GM21825 (cell line): ENCODE results near the gene TMEM260.
"Not testable (repeated sequence)": the region's sequence is repeated elsewhere in the genome, so short reads cannot be mapped to it uniquely, and the experiment has no call there.

ENCODE experiments used
- ATAC-seq: cut with Tn5 transposase; IDR thresholded peaks from one replicate; pipeline ENCODE4 v1.9.1; 2021; ENCODE audit warnings: mild to moderate bottlenecking, moderate library complexity; ENCODE audit not compliant: unreplicated experiment

Gene TMEM260

DNA sequence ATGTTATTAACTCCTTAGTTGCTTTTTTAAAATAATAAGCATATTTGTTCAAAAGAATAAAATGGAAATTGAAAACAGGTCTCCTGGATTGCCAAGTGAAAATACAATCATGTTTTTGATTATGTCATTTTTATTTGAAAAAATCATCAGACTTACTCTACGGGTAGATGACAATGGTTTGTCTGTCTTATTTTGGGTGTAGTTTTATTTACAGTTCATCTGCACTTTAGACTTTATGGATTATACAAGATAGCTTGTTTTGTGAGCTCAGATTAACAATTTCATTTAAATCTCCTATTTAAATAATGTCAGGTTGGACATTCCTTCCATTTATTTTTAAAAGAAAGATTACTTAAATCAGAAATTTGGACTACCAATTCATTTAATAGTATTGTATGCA is 14.8 kb downstream of the TMEM260 start:
- ATAC-seq: no peak

DNA sequence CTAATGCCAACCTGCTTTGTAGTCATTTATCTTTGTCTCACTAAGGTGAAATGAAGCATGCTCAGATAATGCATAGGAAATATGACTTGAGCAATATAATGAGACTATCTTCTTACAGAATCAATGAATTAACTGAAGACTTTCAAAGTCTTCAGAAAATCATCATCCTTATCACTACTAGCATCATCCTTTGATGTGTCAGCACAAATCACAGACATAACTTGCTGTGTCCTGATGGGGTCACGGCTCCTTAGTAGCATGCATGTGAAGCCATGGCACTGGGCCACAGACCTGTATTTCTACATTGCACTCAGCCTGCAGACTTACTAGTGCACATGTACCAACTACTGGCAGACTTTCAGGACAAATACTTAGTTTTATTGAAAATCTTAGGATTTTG is 18.9 kb downstream of the TMEM260 start:
- ATAC-seq: no peak

DNA sequence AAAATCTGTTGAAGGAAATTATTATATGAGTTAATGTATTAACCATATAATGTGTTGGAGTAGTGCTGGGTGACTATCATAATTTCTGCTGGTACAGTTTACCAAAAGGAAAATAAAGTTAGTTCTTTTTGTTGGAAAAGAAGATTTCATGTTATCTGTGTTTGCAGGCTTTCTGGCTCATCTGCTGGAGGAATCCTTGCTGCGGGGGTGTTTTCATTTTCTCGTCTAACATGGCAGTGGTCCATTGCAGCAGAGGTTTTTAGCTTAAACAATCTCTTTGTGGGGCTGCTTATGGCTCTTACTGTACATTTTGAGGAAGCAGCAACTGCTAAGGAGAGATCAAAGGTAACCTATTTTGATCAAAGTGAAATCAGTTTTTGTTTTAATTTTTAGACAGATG is 24.1 kb downstream of the TMEM260 start:
- no peak for ATAC-seq

DNA sequence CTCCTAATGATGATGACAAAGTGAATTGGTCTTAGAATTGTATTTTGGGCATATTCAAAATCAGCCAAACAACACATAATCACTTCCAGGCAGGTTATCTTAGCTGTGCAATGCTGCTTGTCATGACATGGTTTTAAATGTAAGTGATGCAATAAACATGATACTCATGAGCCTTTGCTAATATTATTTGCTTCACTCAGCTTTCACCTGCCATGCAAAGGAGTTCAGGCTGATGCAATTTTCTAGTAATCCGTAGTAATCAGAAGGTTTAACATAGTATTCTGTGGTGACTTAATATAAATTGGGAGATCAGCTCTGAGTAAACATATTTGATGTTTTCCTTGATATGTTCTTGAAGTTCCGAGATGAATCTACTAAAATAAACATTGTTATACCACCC is 29.1 kb downstream of the TMEM260 start:
- ATAC-seq: no peak

DNA sequence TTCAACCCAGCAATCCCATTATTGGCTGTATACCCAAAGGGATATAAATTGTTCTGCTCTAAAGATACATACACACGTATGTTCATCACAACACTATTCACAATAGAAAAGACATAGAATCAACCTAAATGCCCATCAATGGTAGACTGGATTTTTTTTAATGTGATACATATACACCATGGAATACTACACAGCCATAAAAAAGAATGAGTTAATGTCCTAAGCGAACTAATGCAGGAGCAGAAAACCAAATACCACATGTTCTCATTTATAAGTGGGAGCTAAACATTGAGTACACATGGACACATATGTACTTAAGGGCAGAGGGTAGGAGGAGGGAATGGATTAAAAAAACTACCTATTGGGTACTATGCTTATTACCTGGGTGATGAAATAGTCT is 32.1 kb downstream of the TMEM260 start:
- not testable (repeated sequence) for ATAC-seq

DNA sequence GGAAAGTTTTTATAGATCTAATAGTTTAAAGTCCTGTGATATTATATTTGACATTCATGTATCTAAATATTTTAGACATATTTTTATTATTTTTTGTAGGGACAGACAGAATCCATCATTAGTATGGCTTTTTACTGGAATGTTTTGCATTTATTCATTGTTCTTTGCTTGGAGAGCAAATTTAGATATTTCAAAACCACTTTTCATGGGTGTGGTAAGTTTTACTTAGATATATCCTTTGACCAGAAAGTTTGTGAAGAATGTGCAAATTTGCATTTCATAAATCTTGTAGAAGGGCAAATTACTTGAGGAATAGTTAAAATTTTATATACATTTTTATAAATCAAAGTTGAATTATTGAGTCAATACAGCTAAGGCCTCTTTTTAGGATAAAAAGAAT is 37.5 kb downstream of the TMEM260 start:
- ATAC-seq: no peak

DNA sequence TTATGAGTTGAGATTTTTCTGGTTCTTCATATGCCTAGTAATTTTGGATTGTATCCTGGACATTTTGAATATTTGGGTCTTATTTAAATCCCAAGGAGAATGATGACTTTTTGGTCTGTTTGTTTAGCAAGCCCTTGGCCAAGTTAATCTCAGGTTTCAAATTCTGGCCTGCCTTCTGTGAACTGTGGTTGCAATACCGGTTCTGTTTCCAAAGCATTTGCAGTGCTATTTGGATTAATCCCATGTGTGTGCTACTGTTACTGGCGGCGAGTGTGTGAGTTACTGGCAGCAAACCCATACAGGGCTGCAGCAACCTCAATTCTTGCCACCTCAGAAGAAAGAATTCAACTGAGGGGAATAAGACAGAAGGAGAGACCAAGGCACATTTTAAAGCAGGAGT is 51.1 kb downstream of the TMEM260 start:
- no peak for ATAC-seq

DNA sequence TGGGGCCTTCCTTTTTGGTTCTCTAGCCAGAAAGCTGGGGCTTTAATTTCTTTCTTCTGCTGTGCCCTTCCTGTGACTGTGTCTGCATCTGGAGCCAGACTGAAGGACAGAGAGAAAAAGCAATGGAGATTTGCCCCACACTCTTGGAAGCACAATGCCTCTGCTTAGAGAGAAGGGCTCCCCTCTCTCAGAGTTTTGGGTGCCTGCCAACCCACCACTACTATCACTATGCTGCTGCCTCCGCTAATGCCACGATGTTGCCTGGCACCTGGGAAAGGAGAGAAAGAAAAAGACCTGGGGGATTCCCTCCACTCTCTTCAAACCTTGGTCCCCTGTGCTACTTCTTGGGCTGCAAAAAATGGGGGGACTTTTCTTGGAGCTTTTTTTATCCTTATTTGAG is 52.6 kb downstream of the TMEM260 start:
- ATAC-seq: no peak

DNA sequence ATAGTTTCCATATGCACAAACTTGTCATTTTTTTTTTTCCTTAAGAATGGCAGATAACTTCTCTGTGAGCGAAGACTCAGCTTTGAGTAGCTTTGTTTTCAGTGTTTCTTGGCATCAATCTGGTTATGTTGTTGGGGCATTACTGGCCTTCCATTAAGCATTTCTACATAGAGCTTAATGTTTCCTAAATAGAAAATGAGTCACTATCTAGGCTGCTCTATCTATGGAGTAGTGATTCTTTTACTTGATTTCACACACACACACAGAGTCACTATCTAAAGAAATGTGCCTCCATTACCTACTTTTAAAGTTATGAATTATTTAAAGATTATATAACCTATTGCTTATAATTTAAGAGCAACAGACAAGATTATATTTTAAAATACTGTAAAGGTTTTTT is 53.9 kb downstream of the TMEM260 start:
- ATAC-seq: no peak

DNA sequence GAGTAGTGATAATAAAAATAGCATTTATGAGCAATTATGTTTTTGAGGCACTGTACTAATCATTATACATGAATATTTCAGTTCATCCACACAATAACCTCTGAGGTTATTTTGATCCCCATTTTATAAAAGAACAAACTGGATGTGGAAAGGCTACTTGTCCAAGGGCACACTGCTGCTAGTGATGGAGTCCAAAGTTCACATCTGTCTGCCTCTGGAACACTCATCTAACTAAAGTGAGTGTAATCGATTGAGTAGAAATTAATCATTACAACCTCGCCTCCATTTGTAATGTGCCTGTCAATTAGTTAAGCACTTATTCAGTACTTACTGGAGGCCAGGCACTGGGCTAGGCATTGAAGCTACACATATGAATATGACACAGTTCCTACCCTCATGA is 55.4 kb downstream of the TMEM260 start:
- ATAC-seq: no peak

DNA sequence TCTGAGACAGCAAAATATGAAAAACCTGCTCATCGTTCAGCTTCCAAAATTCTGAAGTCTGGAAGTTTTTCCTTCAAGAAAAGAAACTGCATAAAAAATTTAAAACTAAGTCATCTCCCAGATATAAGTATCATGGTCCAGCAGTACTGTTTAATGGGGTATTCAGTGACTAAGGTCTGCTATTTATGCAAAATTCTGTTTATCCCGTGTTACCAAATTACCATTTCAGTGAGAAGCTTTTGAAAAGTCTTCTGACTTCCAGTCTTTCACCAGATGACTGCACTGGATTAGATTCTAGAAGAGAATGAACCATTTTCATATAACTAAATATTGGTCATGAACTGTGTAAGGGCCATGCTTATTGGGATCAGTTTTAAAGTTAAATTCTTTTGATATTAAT is 67.9 kb downstream of the TMEM260 start:
- no peak for ATAC-seq

DNA sequence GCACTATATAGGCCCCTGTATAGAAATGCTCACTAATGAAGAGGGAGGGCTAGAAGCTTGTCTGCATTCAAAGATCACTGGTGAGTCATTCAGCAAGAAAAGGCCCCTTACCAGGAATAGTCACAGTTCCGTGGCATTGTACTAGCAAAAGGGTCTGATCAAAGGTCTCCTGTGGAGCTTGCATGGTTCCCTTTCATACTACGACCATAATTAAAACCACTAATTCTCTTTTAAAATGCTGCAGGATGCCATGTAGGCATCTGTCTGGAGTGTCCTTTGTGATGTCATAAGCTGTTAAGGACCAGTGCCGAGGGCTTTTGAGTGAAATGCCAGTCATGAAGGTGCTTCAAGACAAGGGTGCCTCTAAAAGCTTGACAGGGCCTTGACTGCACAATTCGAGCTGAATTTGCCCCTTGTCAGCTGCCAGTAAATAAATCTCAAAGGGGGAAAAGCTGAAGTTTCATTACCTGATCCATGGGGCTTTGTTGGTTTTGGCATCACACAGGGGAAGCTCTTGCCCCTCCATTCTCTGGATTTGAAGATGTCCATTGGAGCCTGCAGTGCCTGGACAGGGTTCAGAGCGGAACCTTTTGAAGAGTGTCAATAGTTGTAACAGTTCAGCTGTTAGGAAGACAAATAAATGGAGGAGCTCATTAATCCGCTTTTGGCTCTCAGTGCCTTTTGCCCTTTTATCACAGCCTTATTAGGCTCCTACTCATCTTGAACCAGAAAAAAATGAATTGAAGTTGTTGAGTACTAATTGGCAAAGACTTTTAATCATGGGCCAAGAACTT is 69.1 kb downstream of the TMEM260 start:
- no peak for ATAC-seq

DNA sequence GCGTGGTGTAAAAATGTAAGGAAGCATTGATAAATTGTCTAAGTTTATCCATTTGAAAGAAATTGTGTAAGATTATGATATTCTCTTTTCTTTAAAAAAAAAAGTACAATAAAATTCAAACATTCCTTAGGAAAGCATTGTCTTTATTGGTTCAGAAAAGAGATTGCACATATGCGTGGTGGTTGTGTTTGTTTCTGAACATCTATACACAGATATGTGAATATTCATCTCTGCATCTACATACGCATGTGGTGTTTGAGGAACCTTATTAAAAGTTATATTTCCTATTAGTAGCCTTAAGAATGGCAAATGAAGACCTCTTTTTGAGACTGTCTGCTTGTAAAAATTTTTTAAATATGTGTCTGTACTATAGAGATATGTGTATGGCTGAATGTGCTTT is 69.8 kb downstream of the TMEM260 start:
- no peak for ATAC-seq

DNA sequence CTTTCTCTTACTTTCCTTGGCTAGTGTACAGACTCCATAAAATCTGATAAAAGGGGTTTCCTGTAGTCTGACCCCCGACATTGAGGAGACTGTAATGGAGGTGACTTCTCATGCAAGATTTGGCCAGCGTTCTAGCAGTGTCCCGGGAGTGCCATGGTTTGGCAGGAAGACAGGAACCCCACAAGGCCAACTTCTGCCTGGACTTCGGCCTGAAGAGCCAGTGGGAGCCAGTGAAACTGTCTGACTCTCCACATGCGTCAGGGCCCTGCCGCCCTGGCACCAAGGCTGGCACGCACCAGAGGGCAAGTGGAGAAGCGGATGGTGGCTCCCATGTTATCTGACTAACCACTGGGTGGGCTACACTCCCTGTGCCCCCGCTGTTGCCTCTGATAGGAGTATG is 70.5 kb downstream of the TMEM260 start:
- no peak for ATAC-seq

DNA sequence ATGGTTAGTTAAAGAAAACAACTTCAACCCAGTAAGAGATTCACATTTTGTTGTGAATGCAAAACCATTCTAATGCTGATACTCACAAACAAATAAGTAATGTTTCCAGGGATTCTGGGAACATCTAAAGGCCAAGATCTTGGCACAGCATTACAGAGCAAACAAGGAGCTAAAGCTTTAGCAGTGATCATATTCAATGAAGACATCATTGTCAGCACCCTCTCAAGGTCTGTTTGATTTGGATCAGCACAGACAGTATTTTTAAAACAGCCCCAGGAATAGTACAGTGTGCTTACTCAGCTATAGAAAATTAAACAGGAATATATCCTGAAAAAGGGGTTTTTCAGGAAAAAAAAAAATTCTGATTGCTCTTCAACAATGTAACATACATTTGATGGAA is 71.4 kb downstream of the TMEM260 start:
- ATAC-seq: no peak

DNA sequence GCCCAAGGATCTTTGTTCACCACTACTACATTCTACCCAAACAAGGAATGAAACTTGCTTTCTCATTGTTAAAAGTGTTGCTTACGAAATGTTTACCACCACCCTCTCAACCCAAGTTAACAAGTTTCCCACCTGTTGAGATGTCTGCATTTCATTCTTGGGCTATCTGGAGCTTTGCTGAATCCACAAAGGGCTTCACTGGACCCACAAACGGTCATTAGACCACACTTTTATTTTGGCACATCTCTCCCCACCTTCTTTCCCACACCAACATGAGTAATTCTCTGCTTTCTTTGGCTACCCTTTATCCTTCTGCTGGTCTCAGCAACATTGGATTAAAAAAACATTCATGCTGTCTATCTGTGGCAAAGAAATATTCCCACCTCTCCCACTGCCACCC is 78.0 kb downstream of the TMEM260 start:
- no peak for ATAC-seq

DNA sequence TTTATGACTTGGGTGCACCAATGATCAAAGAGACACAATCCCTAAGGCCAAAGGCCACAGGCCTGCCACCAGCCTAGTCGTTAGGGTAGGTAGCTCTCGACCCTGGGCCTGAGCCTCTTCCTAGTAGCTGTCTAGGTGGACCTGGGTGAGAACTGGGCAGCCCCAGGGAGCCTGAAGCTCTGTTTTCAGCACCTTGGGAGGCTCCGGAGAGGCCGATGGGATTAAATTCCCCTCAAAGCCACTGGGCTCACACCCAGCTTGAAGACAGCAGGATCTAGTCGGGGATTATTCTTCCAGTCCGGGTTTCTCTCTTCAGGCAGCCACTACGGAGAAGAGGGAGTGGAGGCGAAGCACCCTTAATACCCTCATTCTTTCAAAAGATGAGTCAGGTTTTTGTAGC is 79.8 kb downstream of the TMEM260 start:
- no peak for ATAC-seq

DNA sequence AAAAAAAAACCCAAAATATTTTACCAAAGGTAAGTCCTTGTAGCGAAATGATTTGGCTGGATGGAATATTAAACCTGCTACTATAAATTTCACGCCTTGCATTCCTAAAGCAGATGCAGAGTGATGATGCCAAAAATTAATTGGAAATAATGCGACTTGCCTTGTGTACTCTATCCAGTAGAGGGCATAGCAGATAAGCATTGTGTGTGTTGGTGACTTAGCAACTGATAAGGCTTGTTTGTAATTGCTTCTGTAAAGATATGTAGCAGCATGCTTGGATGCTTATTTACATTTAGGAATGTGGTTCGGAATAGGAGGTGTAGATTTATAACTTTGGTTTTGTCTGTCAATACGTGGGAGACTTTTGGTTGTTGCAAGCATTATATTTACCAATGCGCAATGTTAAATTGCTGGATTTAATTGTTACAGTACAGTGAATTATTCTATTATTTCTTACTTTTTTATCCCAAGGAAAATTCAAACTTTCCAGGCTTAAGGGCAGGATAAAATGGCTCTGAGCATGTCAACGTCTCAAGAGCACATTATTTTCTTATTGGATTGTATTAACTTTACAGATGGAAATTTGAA is 80.5 kb downstream of the TMEM260 start:
- ATAC-seq: no peak

DNA sequence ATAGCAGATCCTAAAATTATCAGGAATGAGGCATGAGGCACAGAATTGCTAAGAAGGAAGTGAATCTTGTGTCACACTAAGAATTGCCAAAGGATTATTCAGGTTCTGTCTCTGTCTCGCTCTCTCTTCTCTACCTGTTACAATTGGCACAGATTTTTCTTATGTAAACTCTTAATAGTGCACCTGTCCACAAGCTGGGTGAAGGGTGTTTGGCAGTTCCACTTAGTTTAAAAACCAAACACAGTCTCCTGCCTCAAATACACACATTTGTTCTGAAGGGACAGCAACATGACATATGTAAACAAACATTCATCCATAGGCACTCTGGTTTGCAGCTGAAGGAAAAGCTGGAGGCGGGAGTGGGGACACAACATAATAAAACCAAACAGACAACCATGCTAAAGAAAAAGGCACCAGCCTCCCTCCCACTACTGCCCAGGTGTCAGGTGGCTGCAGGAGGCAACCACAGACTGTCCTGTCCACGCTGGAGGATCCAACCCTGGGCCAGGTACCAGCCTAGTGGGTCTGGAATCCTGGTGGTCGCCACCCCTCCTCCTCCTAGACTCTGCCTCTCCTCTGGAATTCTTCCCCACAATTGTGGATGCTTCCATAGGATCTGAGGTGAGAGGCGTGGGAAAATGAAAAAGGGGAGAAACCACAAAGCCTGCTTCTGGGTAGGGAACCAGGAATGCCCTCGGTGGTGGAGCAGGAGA is 81.2 kb downstream of the TMEM260 start:
- ATAC-seq: no peak

DNA sequence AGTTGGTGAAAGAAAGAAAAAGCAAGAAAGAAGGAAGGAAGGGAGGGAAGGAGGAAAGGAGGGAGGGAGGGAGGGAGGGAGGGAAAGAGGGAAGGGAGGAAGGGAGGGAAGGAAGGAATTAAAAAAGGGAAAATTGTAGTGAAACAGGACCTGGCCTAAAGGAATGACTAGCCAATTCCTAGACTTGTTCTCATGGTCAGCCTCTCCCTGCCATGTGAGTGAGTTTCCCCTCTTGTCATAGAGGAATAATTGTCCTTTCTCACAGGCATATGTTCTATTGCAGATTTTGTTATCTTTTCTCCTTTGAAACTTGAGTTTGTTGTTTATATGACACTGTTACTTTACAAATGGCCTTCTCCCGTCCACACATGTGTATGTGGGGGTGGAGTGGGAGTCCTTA is 81.9 kb downstream of the TMEM260 start:
- ATAC-seq: no peak

DNA sequence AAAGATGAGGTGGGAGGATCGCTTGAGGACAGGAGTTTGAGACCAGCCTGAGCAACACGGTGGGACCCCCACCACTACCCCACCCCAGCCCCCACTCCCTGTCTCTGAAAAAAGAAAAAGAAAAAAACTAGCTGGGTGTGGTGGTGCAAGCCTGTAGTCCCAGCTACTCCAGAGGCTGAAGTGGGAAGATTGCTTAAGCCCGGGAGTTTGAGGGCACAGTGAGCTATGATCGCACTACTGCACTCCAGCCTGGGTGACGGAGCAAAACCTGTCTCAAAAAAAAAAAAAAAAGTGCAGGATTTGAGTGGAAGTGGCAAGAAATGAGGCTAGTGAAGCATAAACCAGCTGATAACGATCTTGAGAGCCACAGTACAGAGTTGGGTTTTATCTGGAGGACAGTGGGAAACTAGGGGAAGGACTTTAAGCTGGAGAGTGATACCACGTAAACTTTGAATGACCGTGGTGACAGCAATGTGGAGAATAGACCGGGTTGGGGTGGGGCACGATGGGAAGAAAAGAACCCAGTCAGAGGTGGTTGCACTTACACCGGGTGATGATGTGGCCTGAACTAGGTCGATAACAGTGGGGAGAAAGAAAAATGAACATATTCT is 85.3 kb downstream of the TMEM260 start:
- ATAC-seq: no peak

DNA sequence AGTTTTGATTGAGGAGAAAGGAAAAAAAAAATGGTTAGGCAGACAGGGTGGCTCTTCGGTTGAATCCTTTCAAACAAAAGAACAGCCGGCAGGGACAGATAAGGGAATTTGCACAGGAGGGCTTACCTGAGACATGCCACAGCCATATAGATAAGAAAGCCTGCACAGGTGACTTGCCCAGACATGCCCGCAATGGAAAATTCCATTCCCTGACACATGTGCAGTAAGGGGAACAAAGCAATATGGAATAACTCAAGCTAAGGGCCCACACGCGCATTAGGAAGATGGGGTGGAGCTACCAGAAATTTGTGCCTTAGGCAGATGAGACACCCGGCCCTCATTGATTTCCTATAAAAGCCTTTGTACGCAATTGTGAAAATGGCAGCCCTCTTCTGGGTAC is 86.7 kb downstream of the TMEM260 start:
- ATAC-seq: no peak
